Ramos (cell line): ENCODE results near the gene HBD.
"Not testable (repeated sequence)": the region's sequence is repeated elsewhere in the genome, so short reads cannot be mapped to it uniquely, and the experiment has no call there.

Experiments used
- in situ Hi-C: fragments of 300-500 bp; cut with MboI; formaldehyde crosslinking; loops from one replicate; pipeline ENCODE4 v1.14.3; 2022; ENCODE audit warnings: low sequenced_read_pairs; ENCODE audit not compliant: unreplicated experiment

HBD gene

GRCh38 chr11:5234381-5234834 is at the start of gene HBD:
Gene HBD, minus strand, starts transcription at chr11:5234483. Its CDS starts 50 bp downstream, at chr11:5234433.
- in situ Hi-C loops: no loop called here

- in situ Hi-C loops: no loop called here
Observed at GRCh38 chr11:5283882-5284281, 49.6 kb upstream of the HBD start.

GRCh38 chr11:5283086-5283485 is 48.8 kb upstream of the HBD start:
- in situ Hi-C loops: no loop called here

DNA sequence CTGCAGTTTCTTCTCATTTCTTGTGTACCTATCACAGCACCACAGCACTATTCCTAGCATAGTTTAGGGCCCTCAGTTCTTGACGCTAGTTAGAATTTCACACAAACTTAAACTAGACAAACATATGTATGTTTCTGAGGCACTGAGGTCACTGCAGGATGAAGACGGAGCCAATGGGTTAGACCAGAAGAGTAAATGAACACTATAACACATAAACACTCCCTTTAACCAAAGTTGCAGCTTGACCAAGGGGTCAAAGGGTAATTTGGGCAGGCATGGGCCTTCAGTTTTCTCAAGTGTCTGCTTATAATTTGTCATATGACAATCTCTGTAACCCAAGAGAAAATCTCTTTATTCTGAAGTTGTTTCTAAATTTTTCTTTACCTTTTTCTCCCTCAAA is 48.3 kb upstream of the HBD start:
- in situ Hi-C loops: no loop called here

DNA sequence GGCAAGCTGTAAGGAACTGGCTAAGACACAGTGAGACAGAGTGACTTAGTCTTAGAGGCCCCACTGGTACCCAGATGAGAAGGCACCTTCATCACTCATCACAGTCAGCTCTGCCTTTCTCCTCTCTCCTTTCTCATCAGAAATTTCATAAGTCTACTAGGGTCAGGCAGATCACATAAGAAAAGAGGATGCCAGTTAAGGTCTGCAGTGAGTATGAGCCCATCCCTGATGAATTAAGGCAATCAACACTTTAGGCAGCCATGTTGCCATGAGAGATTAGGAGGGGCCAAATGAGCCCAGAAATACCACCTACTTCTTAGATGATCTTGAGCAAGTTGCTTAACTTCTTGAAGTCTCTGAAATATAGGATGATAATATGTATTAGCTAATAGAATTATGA is 47.3 kb upstream of the HBD start:
- in situ Hi-C loops: no loop called here

DNA sequence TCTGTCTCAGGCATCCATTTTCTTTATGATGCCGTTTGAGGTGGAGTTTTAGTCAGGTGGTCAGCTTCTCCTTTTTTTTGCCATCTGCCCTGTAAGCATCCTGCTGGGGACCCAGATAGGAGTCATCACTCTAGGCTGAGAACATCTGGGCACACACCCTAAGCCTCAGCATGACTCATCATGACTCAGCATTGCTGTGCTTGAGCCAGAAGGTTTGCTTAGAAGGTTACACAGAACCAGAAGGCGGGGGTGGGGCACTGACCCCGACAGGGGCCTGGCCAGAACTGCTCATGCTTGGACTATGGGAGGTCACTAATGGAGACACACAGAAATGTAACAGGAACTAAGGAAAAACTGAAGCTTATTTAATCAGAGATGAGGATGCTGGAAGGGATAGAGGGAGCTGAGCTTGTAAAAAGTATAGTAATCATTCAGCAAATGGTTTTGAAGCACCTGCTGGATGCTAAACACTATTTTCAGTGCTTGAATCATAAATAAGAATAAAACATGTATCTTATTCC is 46.4 kb upstream of the HBD start:
- in situ Hi-C loops: no loop called here

GRCh38 chr11:5279471-5280090 is 45.3 kb upstream of the HBD start:
- in situ Hi-C loops: no loop called here

DNA sequence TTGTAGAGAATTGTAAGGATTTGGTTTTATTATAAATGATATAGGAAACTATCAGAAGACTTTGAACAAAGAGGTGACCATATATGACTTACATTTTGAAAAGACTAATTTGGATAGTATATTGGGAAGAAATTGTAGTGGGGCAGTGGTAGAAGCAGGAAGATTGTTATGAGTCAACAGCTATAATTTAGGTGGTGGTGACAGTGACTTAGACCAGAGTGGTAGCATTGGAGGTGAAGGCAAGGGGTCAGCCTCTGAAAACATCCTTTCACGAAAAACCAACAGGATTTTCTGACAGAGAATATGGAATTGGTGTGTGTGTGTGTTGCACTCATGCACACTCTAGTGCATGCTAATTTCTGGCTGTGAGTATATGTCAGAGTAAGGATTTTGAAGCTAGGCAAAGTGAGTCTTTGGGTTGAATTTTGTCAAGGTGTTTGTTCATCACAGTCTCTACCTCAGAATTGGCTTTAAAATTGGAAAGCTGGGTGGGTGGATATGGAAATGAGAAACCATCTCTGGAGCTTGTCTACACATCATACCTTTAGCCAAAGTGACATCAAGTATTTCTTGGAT is 43.6 kb upstream of the HBD start:
- in situ Hi-C loops: no loop called here

DNA sequence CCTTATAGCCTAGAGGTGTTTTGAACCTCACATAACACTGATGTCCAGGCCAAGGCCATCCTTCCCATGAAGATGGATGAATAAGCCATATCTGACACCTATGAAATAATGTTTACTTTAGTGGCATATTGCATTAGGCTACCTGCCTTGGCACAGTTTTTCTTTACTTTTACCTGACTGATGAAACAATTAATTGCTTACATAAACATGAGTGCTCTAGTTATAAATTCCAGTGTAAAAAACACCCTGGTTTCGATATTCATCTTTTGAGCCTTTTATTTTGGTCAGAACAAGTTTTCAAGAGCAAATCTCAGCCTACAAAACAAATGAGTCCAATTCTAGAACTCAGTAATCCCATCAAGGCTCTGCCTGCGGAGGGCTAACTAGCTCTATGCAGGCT is 42.4 kb upstream of the HBD start:
- in situ Hi-C loops: no loop called here

DNA sequence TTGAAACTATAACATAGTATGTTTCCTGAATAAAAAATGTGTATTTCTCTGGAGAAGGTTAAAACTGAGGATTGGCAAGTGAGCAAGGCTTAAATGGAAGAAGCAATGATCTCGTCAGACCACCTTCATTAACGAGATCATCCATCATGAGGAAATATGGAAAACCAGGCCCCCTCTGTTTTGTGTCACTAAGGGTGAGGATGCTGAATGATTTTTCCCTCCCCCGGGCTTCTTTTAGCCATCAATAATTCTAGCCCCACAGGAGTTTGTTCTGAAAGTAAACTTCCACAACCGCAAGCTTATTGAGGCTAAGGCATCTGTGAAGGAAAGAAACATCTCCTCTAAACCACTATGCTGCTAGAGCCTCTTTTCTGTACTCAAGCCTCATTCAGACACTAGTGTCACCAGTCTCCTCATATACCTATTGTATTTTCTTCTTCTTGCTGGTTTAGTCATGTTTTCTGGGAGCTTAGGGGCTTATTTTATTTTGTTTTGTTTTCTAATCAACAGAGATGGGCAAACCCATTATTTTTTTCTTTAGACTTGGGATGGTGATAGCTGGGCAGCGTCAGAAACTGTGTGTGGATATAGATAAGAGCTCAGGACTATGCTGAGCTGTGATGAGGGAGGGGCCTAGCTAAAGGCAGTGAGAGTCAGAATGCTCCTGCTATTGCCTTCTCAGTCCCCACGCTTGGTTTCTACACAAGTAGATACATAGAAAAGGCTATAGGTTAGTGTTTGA is 41.3 kb upstream of the HBD start:
- in situ Hi-C loops: no loop called here

DNA sequence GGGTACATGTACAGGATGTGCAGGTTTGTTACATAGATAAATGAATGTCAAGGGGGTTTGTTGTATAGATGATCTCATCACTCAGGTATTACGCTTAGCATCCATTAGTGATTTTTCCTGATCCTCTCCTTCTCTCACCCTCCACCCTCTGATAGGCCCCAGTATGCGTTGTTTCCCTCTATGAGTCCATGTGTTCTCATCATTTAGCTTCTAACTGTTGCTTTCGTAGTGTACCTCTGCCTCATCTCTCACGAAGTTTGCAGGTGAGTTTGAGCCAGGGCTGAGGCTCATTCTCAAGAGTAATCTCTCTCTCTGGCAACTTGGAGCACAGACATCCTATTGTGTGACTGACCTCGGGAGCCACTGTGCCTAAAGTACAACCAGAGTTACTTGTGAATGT is 40.1 kb upstream of the HBD start:
- in situ Hi-C loops: no loop called here

- in situ Hi-C loops: no loop called here
Observed at GRCh38 chr11:5272395-5273017, 38.2 kb upstream of the HBD start.

- in situ Hi-C loops: no loop called here
Observed at GRCh38 chr11:5269715-5270147, 35.4 kb upstream of the HBD start, which contains the start of gene HBE1. Gene HBE1, minus strand, starts transcription at chr11:5269945. Its CDS starts 55 bp downstream, at chr11:5269890.

DNA sequence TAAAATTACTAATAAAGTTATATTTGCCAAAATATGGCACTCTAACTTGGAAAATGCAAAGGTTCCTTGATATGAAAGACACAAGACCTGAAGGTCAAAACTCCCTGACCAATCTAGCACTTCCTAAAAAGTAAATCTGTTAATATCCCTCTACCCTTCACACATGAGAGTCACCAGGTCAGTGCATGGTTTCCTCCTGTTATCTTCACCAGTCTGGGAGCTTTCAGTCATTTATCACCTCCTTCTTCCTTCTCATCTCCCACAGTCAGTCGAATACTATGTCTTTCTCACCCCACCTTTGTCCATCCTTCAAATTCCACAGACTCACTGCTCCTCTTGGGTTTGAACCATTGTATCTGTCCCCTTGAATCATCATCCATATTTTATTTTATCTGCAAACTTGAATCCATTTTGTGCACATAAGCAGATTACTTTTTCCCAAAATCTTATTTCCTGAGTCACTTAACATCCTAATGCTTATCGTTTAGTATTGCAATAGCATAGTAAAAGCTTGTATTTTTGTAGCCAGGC is 32.8 kb upstream of the HBD start:
- in situ Hi-C loops: no loop called here

- in situ Hi-C loops: no loop called here
Observed at GRCh38 chr11:5266609-5267008, 32.3 kb upstream of the HBD start.

GRCh38 chr11:5265832-5266231 is 31.5 kb upstream of the HBD start:
- in situ Hi-C loops: no loop called here

DNA sequence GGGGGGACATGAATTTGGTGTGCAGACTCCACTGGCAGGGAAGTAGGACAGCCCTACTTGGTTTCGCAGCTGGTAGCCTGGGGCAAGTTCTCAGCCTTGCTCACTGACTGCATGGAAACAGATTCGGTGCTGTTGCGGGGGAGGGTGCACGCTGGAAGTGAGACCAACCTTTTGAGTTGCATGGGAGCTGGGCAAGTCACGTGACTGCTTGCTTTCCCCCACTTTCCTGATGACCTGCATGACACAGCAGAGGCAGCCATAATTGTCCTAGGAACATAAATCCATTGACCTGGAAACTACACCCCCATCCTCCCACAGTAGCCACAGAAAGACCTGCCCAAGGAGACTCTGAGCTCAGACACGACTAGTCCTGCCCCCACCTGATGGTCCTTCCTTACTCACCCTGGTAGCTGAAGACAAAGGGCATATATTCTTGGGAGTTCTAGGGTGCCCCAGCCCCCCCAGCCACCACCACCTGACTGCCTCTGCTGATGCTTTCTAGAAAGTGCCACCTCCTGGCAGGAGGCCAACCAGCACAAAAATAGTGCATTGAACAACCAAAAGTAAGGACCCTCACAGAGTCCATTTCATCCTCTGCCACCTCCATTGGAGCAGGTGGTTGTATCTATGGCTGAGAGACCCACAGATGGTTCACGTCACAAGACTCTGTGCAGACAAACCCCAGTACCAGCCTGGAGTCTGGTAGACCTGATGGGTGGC is 24.4 kb upstream of the HBD start:
- in situ Hi-C loops: no loop called here

DNA sequence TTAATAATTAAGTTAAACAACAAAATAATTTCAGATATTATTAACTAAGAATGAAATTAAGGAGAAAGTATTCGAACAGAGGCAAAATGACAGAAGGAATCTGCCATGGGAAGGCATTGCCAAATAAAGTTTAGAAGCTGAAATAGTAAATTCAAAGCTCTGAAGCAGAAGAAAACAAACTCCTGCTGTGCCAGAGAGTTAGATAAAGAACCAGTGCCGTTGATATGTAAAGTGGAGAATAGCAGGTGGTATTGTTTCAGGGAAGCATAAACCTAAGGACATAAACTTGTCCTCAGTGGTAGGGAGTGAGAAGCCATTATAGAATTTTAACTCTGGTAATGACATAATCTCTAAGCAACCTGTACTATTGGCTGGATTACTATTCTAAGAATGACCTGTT is 23.0 kb upstream of the HBD start:
- in situ Hi-C loops: no loop called here

GRCh38 chr11:5254646-5255413 is 20.5 kb upstream of the HBD start, which contains the start of gene HBG2:
Gene HBG2, minus strand, starts transcription at chr11:5254781. Its CDS starts 53 bp downstream, at chr11:5254728.
- in situ Hi-C loops: not testable (repeated sequence)
